Measurements from ENCODE around the gene OR1F1. TPM values are rescaled to one million over a fixed set of nuclear protein-coding genes. Genes with fewer than 3 reads are reported as not detected.

The OR1F1 gene
- total and polyA plus RNA-seq, 9 of the 15 experiments (the other 6 are each of a cell fraction or from before 2014, with no cell fraction given): 0.15 to 0.61 (median 0.35) TPM; not detected in 3

GRCh38 chr16:3173892-3174617 lies 13.9 kb upstream of the OR1F1 start (continued):
- TF ChIP-seq CREB1 (IDR thresholded peaks at IDR 0.05) (no peak), CREB1 (CRISPR knock-in tag; IDR thresholded peaks at IDR 0.05) (peak; percentile 33; the same call in 1 of the 2 replicates), PHF20 (IDR thresholded peaks at IDR 0.05; ENCODE audit: partially characterized antibody) (no peak), SNIP1 (IDR thresholded peaks at IDR 0.05; ENCODE audit: low read depth) (no peak), MGA (IDR thresholded peaks at IDR 0.05) (peak; percentile 51), ZBTB1 (CRISPR knock-in tag; IDR thresholded peaks at IDR 0.05; ENCODE audit: borderline replicate concordance, low read depth) (no peak), RREB1 (CRISPR knock-in tag; IDR thresholded peaks at IDR 0.05) (no peak), ZNF449 (CRISPR knock-in tag; IDR thresholded peaks at IDR 0.05) (no peak)
